Mucosa of descending colon (tissue), 3 donors: ENCODE measurements around the gene CADM2. TPM values are rescaled to one million over a fixed set of nuclear protein-coding genes. Genes with fewer than 3 reads are reported as not detected.

Source experiments
- ATAC-seq: fragments of 200-7000 bp; cut with Tn5 transposase; one replicate; pipeline ENCODE4 v1.9.1; 2020; ENCODE audit warnings: mild to moderate bottlenecking, moderate library complexity
- DNase-seq, 3 donors: peaks; one replicate each; pipeline ENCODE4 v3.0.0-alpha.2; 2020
- H3K36me3 ChIP-seq: fragments of 200-600 bp; one replicate; pipeline ENCODE4 v1.8.0; 2021; ENCODE audit warnings: low read depth, mild to moderate bottlenecking
- H3K4me1 ChIP-seq: fragments of 200-600 bp; one replicate; pipeline ENCODE4 v1.8.0; 2021; ENCODE audit warnings: low read depth, mild to moderate bottlenecking
- H3K4me3 ChIP-seq: fragments of 200-600 bp; one replicate; pipeline ENCODE4 v1.8.0; 2021; ENCODE audit warnings: mild to moderate bottlenecking
- H3K9me3 ChIP-seq: fragments of 200-600 bp; one replicate; pipeline ENCODE4 v1.8.0; 2021; ENCODE audit warnings: mild to moderate bottlenecking
- intact Hi-C, 2 donors: fragments of 100-400 bp; cut with DNase I in 1 of 2; cut with micrococcal nuclease in 1 of 2; formaldehyde crosslinking; loops; one replicate each; pipeline versions ENCODE4 v1.11.0 to v1.11.1; 2022; cut with DNase I, micrococcal nuclease
- total RNA-seq, 3 donors: library from RNA; stranded (reverse); fragmentation: NEBNext Ultra II Directional in 2 of 3; extraction: Animal tissue kit (Norgen Biotek cat#: 25700) in 2 of 3; gene quantifications; one replicate each; pipeline versions ENCODE4 v1.2.1 to v1.2.4, GENCODE V29; 2021 to 2023
- TF ChIP-seq, protein P1 (sequence below): fragments of 200-600 bp; IDR thresholded peaks from one replicate; pipeline ENCODE4 v1.8.0; 2022; ENCODE audit warnings: antibody characterized with exemption, mild to moderate bottlenecking
- donor health status: DM: no; HTN: no; CAD: no; lungs with moderate emphysema.
- donor health status: DM: no; HTN: no; CAD: no.
- donor health status: DM: no; HTN: yes; CAD: no.

Gene CADM2
- total RNA-seq, 3 donors from 2014 or later = 0.67 to 12.8 (median 1.2) TPM

DNA sequence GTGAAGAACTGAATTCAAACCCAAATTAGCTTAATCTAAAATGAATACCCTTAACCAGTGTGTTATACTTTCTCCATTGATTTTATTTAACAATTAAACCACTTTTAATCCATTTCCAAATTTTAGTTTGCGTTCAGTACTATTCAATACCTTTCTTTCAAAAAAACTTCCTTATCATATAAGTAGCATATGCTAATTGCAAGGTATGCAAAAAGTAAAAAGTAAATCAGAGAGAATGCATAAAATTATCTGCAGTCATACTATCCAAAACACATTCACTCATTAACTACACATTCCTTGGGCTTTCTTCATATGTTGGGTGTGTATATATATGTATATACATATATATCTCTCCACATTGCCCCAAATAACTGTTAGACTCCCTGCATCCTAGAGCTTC lies 208.8 kb downstream of the CADM2 start:
- H3K4me1 ChIP-seq = no peaks in the 10 kb centered on the region
- no peaks in the 10 kb centered on the region for H3K9me3 ChIP-seq
- TF ChIP-seq, protein P1, sequence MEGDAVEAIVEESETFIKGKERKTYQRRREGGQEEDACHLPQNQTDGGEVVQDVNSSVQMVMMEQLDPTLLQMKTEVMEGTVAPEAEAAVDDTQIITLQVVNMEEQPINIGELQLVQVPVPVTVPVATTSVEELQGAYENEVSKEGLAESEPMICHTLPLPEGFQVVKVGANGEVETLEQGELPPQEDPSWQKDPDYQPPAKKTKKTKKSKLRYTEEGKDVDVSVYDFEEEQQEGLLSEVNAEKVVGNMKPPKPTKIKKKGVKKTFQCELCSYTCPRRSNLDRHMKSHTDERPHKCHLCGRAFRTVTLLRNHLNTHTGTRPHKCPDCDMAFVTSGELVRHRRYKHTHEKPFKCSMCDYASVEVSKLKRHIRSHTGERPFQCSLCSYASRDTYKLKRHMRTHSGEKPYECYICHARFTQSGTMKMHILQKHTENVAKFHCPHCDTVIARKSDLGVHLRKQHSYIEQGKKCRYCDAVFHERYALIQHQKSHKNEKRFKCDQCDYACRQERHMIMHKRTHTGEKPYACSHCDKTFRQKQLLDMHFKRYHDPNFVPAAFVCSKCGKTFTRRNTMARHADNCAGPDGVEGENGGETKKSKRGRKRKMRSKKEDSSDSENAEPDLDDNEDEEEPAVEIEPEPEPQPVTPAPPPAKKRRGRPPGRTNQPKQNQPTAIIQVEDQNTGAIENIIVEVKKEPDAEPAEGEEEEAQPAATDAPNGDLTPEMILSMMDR = no peak
- ATAC-seq (no peak), DNase-seq (no peak)
- no peaks in the 10 kb centered on the region for H3K36me3 ChIP-seq
- no peak overlapping the region for H3K4me3 ChIP-seq
- intact Hi-C loops = no loop called here

GRCh38 chr3:85170646-85171045 lies 211.9 kb downstream of the CADM2 start:
- H3K9me3 ChIP-seq = no peaks in the 10 kb centered on the region
- DNase-seq = no peak
- TF ChIP-seq, protein P1 = no peak
- intact Hi-C loops = no loop called here
- no peaks in the 10 kb centered on the region for H3K4me1 ChIP-seq
- ATAC-seq = no peak
- no peaks in the 10 kb centered on the region for H3K36me3 ChIP-seq
- no peak overlapping the region for H3K4me3 ChIP-seq

DNA sequence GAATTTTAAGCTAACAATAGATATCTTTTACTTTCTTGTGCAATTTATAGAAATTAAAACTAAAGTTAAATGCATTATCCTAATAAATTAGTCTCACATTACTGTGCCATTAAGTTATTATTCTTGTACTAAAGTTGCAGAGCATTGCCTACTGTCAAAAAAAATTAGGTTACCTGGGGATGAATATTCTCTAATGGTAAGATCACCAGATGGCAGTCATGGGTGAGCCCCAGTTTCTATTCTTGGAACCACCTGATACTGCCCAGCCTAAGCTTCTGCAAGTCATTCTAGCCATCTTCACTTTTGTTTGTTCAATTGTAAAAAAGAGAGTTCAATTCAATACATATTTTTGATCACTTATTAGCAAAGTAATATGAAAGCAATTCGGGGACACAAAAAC lies 213.2 kb downstream of the CADM2 start:
- DNase-seq = no peak
- no peaks in the 10 kb centered on the region for H3K9me3 ChIP-seq
- TF ChIP-seq, protein P1 = no peak
- ATAC-seq = no peak
- no peak overlapping the region for H3K4me3 ChIP-seq
- intact Hi-C loops = no loop called here
- H3K36me3 ChIP-seq = no peaks in the 10 kb centered on the region
- H3K4me1 ChIP-seq = no peaks in the 10 kb centered on the region

- Histone ChIP-seq H3K4me3 (no peak overlapping the region), H3K36me3 (no peaks in the 10 kb centered on the region), H3K4me1 (no peaks in the 10 kb centered on the region), H3K9me3 (no peaks in the 10 kb centered on the region)
- intact Hi-C loops = no loop called here
- no peak for ATAC-seq
- TF ChIP-seq, protein P1 = no peak
- DNase-seq = no peak
These were observed 218.0 kb downstream of the CADM2 start for GRCh38 chr3:85176799-85177198.

GRCh38 chr3:85182975-85183752 lies 224.4 kb downstream of the CADM2 start:
- TF ChIP-seq, protein P1 = no peak
- no peak overlapping the region for H3K4me3 ChIP-seq
- ATAC-seq (no peak), DNase-seq (no peak)
- no peaks in the 10 kb centered on the region for H3K9me3 ChIP-seq
- H3K36me3 ChIP-seq = no peaks in the 10 kb centered on the region
- intact Hi-C loops = no loop called here
- no peaks in the 10 kb centered on the region for H3K4me1 ChIP-seq
